Left forelimb (tissue), 1 donor: Measurements from ENCODE around the gene MINPP1.
"Not testable (repeated sequence)": the region's sequence is repeated elsewhere in the genome, so short reads cannot be mapped to it uniquely, and the experiment has no call there.

Experiments used
- DNase-seq: peaks from one replicate; pipeline ENCODE4 v3.0.0-alpha.2; 2018; ENCODE audit warnings: low spot score

MINPP1 gene

DNA sequence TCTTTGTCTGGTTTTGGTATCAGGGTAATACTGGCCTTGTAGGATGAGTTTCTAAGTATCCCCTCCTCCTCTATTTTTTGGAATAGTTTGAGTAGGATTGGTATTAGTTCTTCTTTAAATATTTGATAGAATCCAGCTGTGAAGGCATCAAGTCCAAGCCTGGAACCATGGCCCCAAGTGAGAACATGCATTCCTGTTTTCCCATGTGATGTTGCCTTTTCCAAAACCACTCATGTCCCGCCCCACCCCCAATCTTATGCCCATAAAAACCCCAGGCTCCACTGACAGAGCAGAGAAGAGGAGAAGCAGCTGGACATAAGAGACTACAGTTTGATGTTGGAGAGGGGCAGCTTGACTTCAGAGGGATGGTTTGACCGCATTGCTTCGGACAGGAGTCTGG lies 71.2 kb downstream of the MINPP1 start:
- DNase-seq = no peak

DNA sequence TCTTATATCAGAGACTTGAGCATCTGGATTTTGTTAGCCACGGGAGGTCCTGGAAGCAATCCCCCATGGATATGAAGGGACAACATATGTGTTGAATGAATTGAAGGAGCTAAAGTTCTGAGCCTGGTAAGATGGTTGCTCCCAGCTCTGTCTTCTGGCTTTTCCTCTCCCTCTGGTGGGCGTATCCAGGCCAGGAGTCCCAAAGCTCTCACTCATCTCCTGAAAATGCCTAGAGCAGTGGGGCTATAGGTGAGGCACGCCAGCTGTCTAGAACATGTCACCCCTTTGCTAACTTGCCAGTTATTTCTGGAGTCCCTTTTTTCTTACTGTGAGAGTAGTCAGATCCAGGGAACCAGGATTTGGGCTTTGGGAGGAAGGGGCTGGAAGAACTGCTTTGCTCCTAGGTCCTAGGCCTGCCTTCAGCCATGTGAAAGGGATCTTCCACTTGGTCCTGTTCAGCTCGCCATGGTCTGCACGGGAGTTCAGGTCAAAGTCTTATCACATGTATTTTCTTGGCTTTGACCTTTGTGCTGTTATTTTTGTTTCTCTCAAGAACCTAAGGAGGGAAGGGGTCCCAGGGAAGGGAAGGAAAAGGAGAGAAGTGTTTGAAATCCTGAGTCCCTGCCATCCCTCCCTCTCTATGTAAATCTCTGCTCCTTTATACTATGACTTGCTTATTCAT lies 73.6 kb downstream of the MINPP1 start:
- DNase-seq = no peak

DNA sequence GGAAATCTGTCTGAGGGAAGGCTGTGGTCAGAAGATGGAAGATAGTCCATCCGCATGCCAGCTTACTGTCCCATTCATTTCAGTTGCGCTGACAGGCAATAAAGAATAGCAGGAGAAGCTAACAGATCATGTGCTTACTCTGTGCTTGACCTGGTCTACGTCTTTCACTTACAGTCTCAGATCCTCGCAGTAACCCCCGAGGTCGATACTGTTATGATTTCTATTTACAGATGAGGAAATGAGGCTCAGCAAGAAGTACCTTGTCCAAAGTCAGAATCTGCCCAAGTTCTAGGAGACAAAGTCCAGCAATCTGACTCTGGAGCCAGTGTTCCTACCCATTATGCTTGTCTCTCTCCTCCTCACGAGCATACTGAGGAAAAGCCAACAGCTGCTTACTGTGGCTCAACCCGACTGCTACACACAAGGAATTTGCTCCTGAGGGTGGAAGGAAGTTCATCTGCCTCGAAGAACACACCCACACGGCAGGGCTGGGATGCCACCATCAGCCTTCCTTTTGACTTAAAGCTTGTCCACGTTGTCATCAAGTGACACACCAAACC lies 74.2 kb downstream of the MINPP1 start:
- DNase-seq = no peak

DNA sequence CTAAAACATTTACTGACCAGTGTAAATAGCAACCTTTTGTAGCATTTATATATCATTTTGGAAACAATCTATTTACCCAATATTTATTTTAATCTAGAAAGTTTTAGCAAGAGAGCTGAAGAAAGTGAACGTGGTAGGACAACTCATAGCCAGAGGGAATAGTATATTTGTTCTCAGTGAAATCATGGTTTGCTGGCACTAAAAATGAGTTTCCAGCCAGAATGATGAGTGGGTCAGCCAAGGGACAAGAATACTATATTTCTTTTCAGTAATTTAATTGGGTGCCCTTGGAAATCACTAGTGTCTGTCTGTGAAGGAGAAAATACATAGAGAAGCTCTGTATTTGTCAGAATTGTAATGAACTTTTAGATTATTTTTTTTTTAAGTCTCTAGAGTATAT lies 74.9 kb downstream of the MINPP1 start:
- DNase-seq = no peak

DNA sequence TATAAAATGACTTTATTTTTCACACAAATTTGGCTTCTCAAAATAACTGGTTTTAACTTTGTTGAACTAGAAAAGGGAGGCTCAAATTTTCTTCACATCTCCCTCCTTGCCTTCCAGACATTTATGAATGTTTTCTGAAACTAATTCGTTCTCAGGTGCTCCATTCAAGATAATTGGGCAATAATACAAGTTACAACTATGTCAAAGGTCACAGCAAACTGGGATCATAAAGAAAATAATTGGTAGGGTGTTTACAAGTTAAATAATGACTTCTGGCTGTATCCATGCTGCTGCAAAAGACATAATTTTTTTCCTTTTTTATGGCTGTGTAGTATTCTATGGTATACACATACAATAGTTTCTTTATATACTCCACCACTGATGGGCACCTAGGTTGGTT lies 75.3 kb downstream of the MINPP1 start:
- DNase-seq = no peak

DNA sequence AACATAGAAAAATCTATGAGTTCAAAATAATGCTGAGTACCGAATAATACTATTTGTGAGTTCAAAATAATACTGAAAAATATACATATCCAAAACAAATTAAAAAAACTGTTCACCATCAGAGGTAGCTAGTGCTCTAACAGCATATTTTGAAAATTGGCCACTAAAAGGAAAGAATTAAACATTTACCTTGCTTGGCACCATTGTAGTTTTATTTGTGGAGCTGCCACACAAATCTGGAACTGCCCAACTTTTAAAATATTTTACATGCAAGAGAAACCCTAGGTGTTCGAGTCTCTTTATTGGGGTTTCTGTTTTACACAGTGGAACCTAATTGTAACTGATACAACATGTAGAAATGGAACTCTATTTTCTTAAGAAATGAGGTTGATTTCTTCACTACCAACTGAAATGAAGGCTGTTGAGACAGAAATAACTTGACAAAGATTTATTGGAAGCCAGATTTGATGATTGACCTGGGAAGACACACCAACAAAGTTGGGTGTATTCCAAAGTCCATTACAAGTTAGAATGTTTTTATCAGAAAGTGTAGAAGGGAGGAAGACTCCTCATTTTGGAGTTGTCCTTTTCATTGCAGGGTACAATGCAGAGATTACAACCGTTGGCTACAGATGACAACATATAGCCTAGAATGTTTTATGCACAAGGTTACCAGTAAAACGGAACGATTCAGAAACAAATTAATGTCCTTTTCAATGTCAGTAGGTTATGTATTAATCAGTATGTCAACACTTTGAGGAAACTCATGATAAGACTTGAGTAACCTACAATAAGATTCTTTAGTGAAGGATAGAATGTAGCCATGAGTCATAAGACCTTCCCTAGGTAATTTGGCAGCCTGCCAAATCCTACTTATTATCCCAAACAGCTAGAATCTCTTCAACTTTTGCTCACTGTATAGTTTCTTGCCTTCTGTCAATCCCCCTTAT lies 81.1 kb downstream of the MINPP1 start:
- DNase-seq = no peak

DNA sequence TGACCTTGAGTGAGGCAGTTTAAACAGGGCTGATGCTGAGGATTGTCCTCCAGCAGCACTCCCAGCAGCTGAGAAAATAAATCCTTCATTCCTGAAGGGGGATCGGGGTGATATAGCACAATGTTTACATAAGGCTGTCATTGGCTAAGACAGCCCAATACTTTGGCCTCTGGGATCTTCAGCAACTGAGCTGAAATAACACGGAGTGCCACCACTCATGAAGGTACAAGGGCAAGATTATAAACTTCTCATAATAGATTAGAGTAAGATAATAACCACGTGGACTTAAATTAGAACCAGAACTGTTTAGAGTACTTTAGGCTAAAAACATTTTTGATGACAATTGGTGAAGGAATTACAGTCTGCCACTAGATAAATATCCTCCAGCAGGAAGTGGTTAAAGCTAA lies 85.0 kb downstream of the MINPP1 start:
- DNase-seq = no peak

DNA sequence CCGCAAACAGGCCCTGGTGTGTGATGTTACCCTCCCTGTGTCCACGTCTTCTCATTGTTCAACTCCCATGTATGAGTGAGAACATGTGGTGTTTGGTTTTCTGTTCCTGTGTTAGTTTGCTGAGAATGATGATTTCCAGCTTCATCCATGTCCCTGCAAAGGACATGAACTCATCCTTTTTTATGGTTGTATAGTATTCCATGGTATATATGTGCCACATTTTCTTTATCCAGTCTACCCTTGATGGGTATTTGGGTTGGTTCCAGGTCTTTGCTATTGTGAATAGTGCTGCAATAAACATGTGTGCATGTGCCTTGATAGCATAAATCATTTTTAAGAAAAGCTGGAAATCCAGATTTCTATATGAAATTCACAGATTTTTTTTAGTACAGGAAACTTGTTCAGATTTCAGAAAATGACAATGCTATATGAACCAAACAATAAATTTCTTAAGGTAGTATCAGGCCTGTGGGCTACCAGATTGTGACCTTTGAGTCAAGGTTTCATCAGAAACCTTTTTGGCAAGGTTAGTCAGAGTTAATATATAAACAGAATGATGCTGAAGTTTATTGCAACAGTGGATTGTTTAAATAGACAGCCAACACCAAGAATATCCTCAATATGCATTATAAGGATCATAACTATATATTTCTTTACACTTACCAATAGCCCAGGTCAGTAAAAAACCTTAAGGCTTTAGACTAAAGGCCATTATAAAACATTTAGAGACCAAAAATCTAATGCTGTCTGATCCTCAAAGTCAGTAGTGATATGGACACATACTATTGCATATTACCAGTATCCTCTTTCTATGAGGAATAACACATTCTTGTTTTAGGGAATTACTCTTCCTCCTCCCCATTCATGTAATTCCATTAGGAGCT lies 86.3 kb downstream of the MINPP1 start:
- no peak for DNase-seq

DNA sequence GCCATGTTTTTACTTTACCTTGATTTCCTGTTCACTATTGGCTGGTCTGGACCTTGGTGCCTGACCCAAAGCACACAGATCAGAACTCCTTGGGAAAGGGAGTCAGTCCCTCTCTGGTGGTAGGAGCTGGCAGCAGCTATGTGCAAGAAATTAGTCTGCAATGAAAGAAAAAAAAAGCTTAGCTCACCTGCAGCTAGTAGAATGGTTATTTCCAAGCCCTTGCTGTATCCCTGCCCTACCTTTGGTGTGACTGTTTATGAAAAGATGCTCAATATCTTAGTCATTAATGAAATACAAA lies 86.8 kb downstream of the MINPP1 start:
- DNase-seq = no peak

DNA sequence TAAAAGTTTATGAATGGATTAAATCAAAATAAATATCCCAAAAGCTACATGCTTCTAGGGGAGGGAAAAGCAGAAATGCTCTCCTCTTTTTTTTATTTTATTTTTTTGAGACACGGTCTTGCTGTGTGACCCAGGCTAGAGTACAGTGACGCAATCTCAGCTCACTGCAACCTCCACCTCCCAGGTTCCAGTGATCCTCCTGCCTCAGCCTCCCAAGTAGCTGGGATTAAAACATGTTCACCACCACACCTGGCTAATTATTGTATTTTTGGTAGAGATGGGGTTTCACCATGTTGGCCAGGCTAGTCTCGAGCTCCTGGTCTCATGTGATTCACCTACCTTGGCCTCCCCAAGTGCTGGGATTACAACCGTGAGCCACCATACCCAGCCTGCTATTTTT lies 88.2 kb downstream of the MINPP1 start:
- not testable (repeated sequence) for DNase-seq

DNA sequence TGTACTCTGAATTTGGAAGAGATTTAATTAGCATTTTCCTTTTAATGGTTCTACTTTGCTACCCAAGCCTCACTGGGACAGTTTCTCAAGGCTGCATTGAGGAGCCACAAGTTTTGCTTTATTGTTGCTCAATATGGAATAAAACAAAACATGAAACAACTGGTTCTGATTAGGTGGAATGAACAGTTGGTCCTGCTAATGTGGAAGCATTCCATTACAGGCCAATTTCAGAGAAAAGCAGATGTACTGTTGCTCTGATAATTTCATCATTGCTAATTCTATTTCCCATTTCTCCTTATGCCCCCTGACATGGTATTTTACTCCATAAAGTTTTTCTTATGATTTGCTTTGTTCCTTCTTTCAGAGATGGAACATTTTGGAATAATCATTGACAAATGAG lies 89.0 kb downstream of the MINPP1 start:
- DNase-seq = no peak

DNA sequence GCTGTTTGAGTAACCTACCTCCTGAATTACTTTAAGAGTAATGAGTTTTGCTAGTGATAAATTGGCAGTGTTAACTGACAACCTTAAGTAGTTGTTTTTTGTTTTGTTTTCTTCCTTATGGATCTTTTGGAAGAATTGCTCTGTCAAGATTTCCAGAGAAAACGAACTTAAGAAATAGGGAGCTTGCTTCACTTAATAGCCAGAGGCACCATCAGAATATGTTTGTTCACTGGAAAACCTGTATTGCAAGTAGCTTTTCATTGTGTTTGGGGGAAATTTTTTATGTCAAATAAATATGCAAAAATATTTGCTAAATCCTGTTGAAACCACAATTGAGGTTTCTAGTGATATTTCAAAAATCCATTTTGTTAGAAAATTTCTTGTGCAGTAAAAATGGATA lies 89.5 kb downstream of the MINPP1 start:
- DNase-seq = no peak

DNA sequence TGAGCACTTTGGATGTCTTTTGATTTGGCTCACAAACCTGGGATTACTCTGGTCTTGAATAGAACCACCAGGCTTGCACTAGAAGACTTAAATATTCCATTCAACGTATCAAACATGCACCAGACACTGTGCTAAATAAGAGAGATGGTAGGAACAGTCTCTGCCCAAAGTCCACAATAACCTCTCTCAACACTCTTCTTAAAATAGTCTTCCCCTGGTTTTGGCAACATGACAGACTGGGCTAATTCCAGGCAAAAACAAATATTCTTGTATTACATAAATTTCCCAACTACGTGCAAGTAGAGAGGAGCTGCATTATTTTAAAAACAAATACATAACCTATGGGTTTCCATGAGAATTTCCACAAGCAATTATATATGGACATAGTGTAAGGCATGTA lies 90.2 kb downstream of the MINPP1 start:
- no peak for DNase-seq

DNA sequence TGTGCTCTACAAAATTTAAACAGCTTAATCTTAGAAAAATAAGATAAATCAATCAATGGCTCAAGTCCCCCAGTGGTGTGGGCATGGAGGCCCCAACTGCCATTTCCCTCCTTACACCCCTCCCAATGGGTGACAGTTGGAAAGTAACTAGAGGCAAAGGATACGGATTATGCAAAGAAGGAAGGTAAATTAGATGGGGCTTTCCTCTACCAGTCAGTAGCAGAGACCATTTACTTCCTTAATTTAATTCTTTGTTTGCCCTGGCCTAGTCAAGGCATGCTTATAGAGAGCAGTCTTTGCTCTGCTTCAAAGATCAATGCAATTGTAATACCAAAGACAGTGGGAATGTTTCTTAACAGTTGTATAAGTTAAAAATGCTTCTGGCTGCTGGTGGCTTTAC lies 91.7 kb downstream of the MINPP1 start:
- no peak for DNase-seq

DNA sequence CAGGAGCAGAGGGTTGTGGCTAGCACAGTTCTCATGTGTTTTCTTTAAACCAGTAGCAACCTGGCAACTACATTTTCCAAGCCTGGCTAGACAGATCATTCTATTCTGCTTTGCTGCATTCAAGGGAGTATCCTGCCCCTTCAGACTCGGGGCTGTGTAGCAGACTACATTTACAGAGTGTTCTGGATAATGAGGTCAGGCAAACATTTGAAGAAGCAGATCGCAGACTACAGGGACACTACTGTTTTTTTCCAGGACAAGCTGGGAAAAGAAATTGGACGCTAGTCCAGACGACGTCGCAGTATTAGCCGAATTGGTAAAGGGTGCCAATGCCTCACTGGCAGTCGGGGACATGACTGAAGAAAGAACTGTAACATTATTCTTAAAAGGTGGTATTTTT lies 94.0 kb downstream of the MINPP1 start:
- DNase-seq = no peak

DNA sequence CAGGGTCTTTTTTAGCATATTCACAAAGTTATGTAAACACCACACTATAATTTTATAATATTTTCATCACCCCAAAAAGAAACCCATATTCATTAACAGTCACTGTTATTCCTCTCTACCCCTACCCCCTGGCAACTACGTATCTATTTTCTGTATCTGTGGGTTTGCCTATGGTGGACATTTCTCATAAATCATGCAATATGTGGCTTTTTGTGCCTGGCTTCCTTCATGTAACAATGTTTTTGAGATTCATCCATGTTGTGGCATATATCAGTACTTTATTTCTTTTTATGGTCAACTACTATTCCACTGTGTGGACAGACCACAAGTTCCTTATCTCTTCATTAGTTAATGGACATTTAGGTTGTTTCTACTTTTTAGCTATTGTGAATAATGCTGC lies 95.9 kb downstream of the MINPP1 start:
- DNase-seq = no peak
